Mucosa of descending colon (tissue), 3 donors: ENCODE data around the gene RHOC. TPM values are rescaled to one million over a fixed set of nuclear protein-coding genes. Genes with fewer than 3 reads are reported as not detected.

ENCODE experiments used
- ATAC-seq: fragments of 200-7000 bp; cut with Tn5 transposase; one replicate; pipeline ENCODE4 v1.9.1; 2020; ENCODE audit warnings: mild to moderate bottlenecking, moderate library complexity
- DNase-seq, 3 donors: peaks; one replicate each; pipeline ENCODE4 v3.0.0-alpha.2; 2020
- H3K36me3 ChIP-seq: fragments of 200-600 bp; one replicate; pipeline ENCODE4 v1.8.0; 2021; ENCODE audit warnings: low read depth, mild to moderate bottlenecking
- H3K4me1 ChIP-seq: fragments of 200-600 bp; one replicate; pipeline ENCODE4 v1.8.0; 2021; ENCODE audit warnings: low read depth, mild to moderate bottlenecking
- H3K4me3 ChIP-seq: fragments of 200-600 bp; one replicate; pipeline ENCODE4 v1.8.0; 2021; ENCODE audit warnings: mild to moderate bottlenecking
- H3K9me3 ChIP-seq: fragments of 200-600 bp; one replicate; pipeline ENCODE4 v1.8.0; 2021; ENCODE audit warnings: mild to moderate bottlenecking
- CTCF ChIP-seq: fragments of 200-600 bp; IDR thresholded peaks from one replicate; pipeline ENCODE4 v1.8.0; 2022; ENCODE audit warnings: antibody characterized with exemption, mild to moderate bottlenecking
- intact Hi-C, 2 donors: fragments of 100-400 bp; cut with DNase I in 1 of 2; cut with micrococcal nuclease in 1 of 2; formaldehyde crosslinking; loops; one replicate each; pipeline versions ENCODE4 v1.11.0 to v1.11.1; 2022; cut with DNase I, micrococcal nuclease
- total RNA-seq, 3 donors: library from RNA; stranded (reverse); fragmentation: NEBNext Ultra II Directional in 2 of 3; extraction: Animal tissue kit (Norgen Biotek cat#: 25700) in 2 of 3; gene quantifications; one replicate each; pipeline versions ENCODE4 v1.2.1 to v1.2.4, GENCODE V29; 2021 to 2023
- donor health status: DM: no; HTN: no; CAD: no; lungs with moderate emphysema.
- donor health status: DM: no; HTN: no; CAD: no.
- donor health status: DM: no; HTN: yes; CAD: no.

RHOC gene
- total RNA-seq, 3 donors from 2014 or later = 306 to 617 (median 485) TPM

- no peak for TF ChIP-seq CTCF
- H3K4me1 ChIP-seq = peaks cover 9% of the 10 kb centered on the region
Observed at GRCh38 chr1:112674440-112674985, 32.4 kb downstream of the RHOC start, which contains the start of gene MOV10. Gene MOV10 (plus strand): TSS chr1:112674659. CDS start chr1:112674913, 254 bp downstream.

GRCh38 chr1:112673592-112674439 lies 33.1 kb downstream of the RHOC start:
- H3K4me1 ChIP-seq = peaks cover 9% of the 10 kb centered on the region
- intact Hi-C loops = loop anchor here in 1 of 2 donors (2.0 kb wide), 1 partner anchor 25 kb away; no protein-coding TSS in a partner anchor
- H3K4me3 ChIP-seq = peak overlapping the region; percentile 71
- TF ChIP-seq CTCF = no peak
- H3K36me3 ChIP-seq = no peaks in the 10 kb centered on the region
- ATAC-seq (peak; percentile 38), DNase-seq (peak in 1 of 3 donors; percentile 42)
- no peaks in the 10 kb centered on the region for H3K9me3 ChIP-seq

More at GRCh38 chr1:112674440-112674985, 32.4 kb downstream of the RHOC start, which contains the start of gene MOV10:
- Histone ChIP-seq H3K4me3 (peak within 1 kb of the TSS; percentile 71), H3K36me3 (no peaks in the 10 kb centered on the region), H3K9me3 (no peaks in the 10 kb centered on the region)
- peak; percentile 80 to 85 (median 84) for DNase-seq
- ATAC-seq = peak; percentile 81
- intact Hi-C loops = loop anchor here in 1 of 2 donors (2.0 kb wide), 1 partner anchor 24 kb away; no protein-coding TSS in a partner anchor

DNA sequence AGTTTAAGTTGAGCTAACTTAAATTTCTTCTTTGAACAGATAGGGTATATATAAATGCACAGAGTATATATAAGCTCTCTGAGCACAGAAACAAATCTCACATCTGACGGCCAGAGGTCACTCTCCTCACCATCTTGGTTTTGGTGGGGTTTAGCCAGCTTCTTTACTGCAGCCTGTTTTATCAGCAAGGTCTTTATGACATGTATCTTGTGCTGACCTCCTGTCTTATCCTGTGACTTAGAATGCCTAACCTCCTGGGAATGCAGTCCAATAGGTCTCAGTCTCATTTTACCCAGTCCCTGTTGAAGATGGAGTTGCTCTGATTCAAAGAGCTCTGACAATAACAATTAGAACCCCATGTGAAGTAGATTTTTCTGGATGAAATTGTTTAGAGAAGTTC lies 34.1 kb downstream of the RHOC start:
- no peak for ATAC-seq

GRCh38 chr1:112672009-112672408 lies 34.9 kb downstream of the RHOC start:
- DNase-seq (no peak), ATAC-seq (no peak)
- no peak for TF ChIP-seq CTCF
- Histone ChIP-seq H3K4me1 (peaks cover 9% of the 10 kb centered on the region), H3K36me3 (no peaks in the 10 kb centered on the region), H3K9me3 (no peaks in the 10 kb centered on the region), H3K4me3 (no peak overlapping the region)
- intact Hi-C loops = no loop called here

More for the DNA sequence above, 34.1 kb downstream of the RHOC start:
- no peak for DNase-seq
- H3K4me1 ChIP-seq = peaks cover 9% of the 10 kb centered on the region
- no peak overlapping the region for H3K4me3 ChIP-seq
- H3K36me3 ChIP-seq = no peaks in the 10 kb centered on the region
- intact Hi-C loops = no loop called here
- H3K9me3 ChIP-seq = no peaks in the 10 kb centered on the region
- no peak for TF ChIP-seq CTCF

DNA sequence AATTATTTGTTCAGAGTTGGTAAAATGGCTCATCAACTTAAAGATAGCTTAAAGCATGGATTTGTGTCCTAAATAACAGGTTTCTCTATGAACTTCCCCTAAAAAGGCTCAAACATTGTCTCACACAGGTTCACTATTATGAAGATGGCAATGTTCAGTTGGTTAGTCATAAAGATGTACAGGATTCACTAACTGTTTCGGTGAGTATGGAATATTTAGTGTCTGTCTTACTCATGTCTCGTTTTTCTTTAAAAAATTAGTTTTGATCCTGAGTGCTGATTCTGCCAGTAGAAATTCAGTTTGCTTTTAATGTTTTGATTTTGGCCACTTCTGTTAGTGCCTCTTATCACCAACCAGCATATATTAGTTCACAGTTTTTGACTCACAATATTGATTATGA lies 40.0 kb downstream of the RHOC start:
- no peak for ATAC-seq

More for the DNA sequence above, 40.0 kb downstream of the RHOC start:
- TF ChIP-seq CTCF = no peak
- Histone ChIP-seq H3K4me1 (no peaks in the 10 kb centered on the region), H3K9me3 (no peaks in the 10 kb centered on the region), H3K36me3 (peaks cover 2% of the 10 kb centered on the region), H3K4me3 (no peak overlapping the region)
- no peak for DNase-seq
- intact Hi-C loops = no loop called here
